DND-41 (cell line): ENCODE measurements around the gene SLC30A3.

Experiments
- EZH2 ChIP-seq: IDR thresholded peaks from 3 replicates; pipeline ENCODE4 v1.6.1; 2012; ENCODE audit warnings: borderline replicate concordance, low read depth, mild to moderate bottlenecking, moderate library complexity, low read length, inconsistent platforms; ENCODE audit not compliant: severe bottlenecking
- TF ChIP-seq, protein P1 (sequence below): IDR thresholded peaks from 2 replicates; pipeline ENCODE4 v1.5.1; 2012; ENCODE audit warnings: borderline replicate concordance, low read length, moderate library complexity, mild to moderate bottlenecking; ENCODE audit not compliant: poor library complexity, severe bottlenecking; ENCODE audit errors: extremely low read depth

DNA sequence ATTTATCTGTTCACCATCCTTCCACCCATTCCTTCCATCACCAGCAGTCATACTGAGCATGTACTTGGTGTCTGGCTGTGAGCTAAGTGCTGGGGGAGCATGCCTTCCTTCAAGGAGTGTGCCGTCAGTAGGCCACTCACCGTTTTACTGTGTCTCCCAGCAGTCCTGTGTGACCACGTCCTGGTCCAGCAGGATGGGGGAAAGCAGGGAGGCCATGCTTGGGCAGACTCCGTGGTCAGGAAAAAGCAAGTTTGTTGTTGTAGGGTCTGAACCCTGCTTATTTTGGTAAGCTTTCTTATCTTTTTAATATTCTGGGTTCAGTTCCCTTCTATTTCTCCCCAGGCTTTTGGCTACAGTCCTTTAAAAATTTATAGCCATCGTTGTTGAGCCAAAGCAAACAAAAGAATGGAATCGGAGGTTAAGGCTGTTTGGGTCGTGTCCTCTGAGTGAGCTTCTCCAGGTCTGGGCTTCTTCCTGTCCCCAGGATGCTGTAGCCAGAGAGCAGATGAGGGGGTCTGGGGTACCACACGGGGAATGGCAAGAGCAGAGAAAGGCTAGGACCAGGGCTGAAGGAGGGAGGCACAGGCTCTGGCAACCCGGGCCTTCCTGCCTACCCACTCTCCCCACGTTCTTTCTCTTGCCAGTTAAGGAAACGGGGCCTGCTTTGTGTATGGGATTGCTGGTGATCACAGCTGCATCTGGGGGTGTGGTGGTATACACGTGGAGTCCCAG is 13.5 kb downstream of the SLC30A3 start:
- TF ChIP-seq, protein P1, sequence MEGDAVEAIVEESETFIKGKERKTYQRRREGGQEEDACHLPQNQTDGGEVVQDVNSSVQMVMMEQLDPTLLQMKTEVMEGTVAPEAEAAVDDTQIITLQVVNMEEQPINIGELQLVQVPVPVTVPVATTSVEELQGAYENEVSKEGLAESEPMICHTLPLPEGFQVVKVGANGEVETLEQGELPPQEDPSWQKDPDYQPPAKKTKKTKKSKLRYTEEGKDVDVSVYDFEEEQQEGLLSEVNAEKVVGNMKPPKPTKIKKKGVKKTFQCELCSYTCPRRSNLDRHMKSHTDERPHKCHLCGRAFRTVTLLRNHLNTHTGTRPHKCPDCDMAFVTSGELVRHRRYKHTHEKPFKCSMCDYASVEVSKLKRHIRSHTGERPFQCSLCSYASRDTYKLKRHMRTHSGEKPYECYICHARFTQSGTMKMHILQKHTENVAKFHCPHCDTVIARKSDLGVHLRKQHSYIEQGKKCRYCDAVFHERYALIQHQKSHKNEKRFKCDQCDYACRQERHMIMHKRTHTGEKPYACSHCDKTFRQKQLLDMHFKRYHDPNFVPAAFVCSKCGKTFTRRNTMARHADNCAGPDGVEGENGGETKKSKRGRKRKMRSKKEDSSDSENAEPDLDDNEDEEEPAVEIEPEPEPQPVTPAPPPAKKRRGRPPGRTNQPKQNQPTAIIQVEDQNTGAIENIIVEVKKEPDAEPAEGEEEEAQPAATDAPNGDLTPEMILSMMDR = no peak
- TF ChIP-seq EZH2 = no peak
